Measurements from ENCODE around the gene GAPVD1.

GAPVD1 gene

DNA sequence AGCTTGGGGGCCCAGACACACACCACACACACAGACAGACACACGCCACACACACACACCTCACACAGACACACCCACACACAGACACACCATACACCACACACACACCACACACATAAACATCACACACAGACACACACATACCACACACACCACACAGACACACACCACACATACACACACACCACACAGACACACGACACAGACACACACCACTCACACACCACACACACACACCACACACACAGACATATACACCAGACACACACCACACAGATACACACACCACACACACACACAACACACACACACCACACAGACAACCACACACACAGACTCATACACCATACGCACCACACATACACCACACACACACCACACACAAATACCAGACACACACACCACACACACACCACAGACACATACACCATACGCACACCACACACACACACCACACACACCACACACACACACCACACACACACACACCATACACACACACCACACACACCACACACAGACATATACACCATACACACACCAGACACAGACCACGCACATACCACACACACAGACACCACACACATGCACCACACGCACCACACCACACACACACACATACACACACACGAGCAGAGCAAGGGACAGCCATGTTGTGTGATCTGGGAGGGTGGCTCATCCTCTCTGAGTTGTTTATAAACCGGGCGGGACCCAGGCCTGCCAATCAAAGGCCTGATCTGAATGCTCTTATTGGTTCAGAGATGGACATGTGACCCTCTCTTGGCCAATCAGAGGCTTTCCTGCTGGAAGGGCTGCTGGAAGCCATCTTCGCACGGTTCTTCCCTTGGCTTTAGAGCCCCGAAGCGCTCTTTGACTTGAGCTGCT, 148.3 kb downstream of the GAPVD1 start:
- no peak for TF ChIP-seq CTCF (IDR thresholded peaks at IDR 0.05; ENCODE audit: low read depth, low read length)
- no peak overlapping the region for H3K4me3 ChIP-seq (ENCODE audit: low read depth, low read length)

- H3K4me3 ChIP-seq (ENCODE audit: low read depth, low read length), result no peak overlapping the region
- TF ChIP-seq CTCF (IDR thresholded peaks at IDR 0.05; ENCODE audit: low read depth, low read length), result no peak
Measured at GRCh38 chr9:125410522-125410894, 148.9 kb downstream of the GAPVD1 start.

- H3K4me3 ChIP-seq (ENCODE audit: low read depth, low read length), result no peak overlapping the region
- no peak for TF ChIP-seq CTCF (IDR thresholded peaks at IDR 0.05; ENCODE audit: low read depth, low read length)
Measured at GRCh38 chr9:125411171-125411756, 149.6 kb downstream of the GAPVD1 start.

DNA sequence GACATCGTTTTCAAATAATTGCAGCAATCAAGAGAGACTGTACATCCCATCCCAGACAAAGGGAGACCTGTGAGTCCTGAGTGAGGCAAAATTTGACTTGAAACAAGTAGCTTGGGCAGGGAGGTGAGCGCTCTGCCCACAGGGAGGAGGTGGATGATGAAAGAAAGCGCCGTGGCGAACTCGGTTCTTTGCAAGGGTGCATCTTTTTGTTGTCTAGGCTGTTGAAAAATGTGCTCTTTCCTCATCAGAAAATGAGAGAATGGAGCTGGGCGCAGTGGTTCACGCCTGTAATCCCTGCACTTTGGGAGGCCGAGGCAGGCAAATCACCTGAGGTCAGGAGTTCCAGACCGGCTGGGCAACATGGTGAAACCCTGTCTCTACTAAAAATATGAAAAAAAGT, 150.5 kb downstream of the GAPVD1 start:
- TF ChIP-seq CTCF (IDR thresholded peaks at IDR 0.05; ENCODE audit: low read depth, low read length), result no peak
- H3K4me3 ChIP-seq (ENCODE audit: low read depth, low read length), result no peak overlapping the region

DNA sequence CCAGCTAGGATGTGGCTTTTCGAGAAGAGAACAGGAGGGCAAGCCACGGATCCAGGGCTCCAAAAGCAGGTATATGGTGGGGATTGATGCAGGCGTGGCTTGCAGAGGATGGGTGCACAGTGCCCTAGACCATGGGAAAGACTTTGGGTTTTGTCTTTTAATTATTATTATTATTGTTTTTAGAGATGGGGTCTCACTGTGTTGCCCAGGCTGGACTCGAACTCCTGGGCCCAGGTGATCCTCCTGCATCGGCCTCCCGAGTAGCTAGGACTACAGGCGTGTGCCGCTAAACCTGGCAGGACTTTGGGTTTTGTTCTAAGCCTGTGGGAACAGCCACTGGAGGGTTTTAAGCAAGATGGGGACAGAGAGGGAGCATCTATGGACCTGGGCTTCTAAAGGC, 152.0 kb downstream of the GAPVD1 start:
- no peak for TF ChIP-seq CTCF (IDR thresholded peaks at IDR 0.05; ENCODE audit: low read depth, low read length)
- H3K4me3 ChIP-seq (ENCODE audit: low read depth, low read length), result no peak overlapping the region

DNA sequence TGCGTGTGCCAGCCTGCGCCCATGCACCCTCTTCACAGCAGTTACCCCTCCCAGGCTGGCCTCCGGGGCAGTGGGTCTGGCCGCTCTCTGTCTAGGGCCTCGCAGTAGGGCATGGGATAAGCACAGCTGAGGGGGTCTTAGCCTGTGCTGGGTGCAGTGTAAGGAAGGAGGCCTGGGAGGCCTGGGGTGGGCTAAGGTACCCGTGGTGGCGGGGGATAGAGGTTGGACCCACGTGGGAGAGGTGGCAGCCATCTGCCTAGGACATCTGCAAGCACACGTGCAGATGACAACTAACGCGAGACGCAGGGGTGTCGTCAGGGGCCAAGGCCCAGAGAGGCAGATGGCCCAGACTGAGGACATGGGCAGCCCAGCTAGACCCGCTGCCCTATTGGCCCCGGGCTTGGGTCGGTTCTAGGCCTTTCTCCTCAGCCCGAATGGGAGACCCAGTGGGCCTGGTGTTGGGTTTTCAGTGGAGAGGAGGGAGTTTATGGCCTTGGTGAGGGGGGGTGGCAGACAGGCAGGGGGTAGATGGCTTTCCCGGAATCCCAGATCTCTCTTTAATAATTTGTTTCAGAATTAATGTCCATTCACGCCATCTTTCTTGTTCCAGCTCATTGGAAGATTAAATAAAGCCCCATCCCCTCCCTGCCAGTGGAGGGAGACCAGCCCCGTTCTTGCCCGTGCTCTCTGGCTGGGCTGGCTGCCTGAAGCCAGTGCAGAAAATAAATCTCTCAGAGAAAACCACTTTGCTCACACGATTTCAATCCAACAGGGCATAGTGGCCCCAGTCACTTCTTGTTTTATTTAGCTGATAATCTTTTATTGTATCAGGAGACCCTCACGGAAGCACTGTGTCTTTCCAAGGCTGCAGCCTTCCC, 154.2 kb downstream of the GAPVD1 start:
- no peak for TF ChIP-seq CTCF (IDR thresholded peaks at IDR 0.05; ENCODE audit: low read depth, low read length)
- no peak overlapping the region for H3K4me3 ChIP-seq (ENCODE audit: low read depth, low read length)

All from WI38 (cell line).